Measurements from ENCODE around the gene LRMDA. TPM values are rescaled to one million over a fixed set of nuclear protein-coding genes. Genes with fewer than 3 reads are reported as not detected.

LRMDA gene
- total and polyA plus RNA-seq, 2 of the 4 experiments (the other 2 are of a cell fraction): 0.07 TPM; not detected in 1

DNA sequence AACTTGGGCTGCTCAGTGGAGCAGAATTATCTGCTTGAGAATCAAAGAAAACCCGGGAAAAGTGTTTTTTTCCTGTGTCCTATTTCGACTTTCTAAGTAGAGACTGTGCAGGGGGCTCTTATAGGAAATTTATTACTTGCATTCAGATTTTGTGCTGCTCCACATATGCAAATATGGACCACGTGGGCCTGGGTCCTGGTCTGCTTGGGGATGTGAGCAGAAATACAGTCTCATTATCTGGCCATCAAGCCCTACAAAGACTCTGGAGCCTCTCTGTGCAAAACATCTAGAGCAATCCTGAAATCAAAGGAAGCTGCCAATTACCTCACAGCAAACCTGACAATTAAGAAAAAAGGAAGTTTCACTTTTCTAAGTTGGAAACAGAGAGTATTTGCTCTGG, 216.9 kb downstream of the LRMDA start:
- H3K18ac ChIP-seq (ENCODE audit: low read depth, low read length): no peak overlapping the region
- POLR2A ChIA-PET (ENCODE audit: unreplicated experiment): no interaction called here
- no peak overlapping the region for H2BK20ac ChIP-seq (ENCODE audit: low read depth, low read length)
- no peak overlapping the region for H2BK5ac ChIP-seq (ENCODE audit: low read depth, low read length, poor library complexity, severe bottlenecking)
- no peaks in the 10 kb centered on the region for H3K9me1 ChIP-seq (ENCODE audit: insufficient read depth, low read length)
- H2BK120ac ChIP-seq (ENCODE audit: low read depth, low read length): no peak overlapping the region
- no peaks in the 10 kb centered on the region for H3K79me1 ChIP-seq (ENCODE audit: low read depth in 1 of 2, low read length in 2 of 2)
- H3K14ac ChIP-seq (replicated peaks; ENCODE audit: low read depth, low read length): no peak overlapping the region
- no peak overlapping the region for H3K9ac ChIP-seq (ENCODE audit: low read depth, low read length)
- H4K91ac ChIP-seq (ENCODE audit: insufficient read depth, low read depth, low read length): no peak overlapping the region
- H3K4me1 ChIP-seq (ENCODE audit: control insufficient read depth, insufficient read depth, low read length): no peaks in the 10 kb centered on the region
- H3K4me3 ChIP-seq (ENCODE audit: insufficient read depth, low read depth, low read length): no peak overlapping the region
- CTCF ChIA-PET: interaction anchor here (0.8 kb wide), 1 partner anchor 163 kb away, joined by 4 read pairs; no protein-coding TSS in a partner anchor
- H3K4ac ChIP-seq (ENCODE audit: low read depth, low read length): no peak overlapping the region
- DNase-seq: no peak
- ATAC-seq (ENCODE audit: low read depth): no peak
- intact Hi-C loops (cut with micrococcal nuclease): no loop called here
- no peak overlapping the region for H3K23ac ChIP-seq (ENCODE audit: low read depth, low read length)
- TF ChIP-seq MXI1 (IDR thresholded peaks at IDR 0.05; ENCODE audit: borderline replicate concordance, low read depth, low read length) (no peak), RCOR1 (IDR thresholded peaks at IDR 0.05; ENCODE audit: insufficient replicate concordance, low read length) (no peak), MAZ (IDR thresholded peaks at IDR 0.05; ENCODE audit: borderline replicate concordance, low read depth, low read length) (no peak), RAD21 (IDR thresholded peaks at IDR 0.05; ENCODE audit: low read length) (no peak), FOS (IDR thresholded peaks at IDR 0.05; ENCODE audit: low read depth, low read length) (no peak), NFE2L2 (IDR thresholded peaks at IDR 0.05; ENCODE audit: low read depth, low read length) (no peak), MAFK (IDR thresholded peaks at IDR 0.05; ENCODE audit: low read depth, low read length) (no peak)
- TF ChIP-seq, protein P1, sequence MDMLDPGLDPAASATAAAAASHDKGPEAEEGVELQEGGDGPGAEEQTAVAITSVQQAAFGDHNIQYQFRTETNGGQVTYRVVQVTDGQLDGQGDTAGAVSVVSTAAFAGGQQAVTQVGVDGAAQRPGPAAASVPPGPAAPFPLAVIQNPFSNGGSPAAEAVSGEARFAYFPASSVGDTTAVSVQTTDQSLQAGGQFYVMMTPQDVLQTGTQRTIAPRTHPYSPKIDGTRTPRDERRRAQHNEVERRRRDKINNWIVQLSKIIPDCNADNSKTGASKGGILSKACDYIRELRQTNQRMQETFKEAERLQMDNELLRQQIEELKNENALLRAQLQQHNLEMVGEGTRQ (IDR thresholded peaks at IDR 0.05; ENCODE audit: low read depth, low read length): no peak
- TF ChIP-seq, protein P2, sequence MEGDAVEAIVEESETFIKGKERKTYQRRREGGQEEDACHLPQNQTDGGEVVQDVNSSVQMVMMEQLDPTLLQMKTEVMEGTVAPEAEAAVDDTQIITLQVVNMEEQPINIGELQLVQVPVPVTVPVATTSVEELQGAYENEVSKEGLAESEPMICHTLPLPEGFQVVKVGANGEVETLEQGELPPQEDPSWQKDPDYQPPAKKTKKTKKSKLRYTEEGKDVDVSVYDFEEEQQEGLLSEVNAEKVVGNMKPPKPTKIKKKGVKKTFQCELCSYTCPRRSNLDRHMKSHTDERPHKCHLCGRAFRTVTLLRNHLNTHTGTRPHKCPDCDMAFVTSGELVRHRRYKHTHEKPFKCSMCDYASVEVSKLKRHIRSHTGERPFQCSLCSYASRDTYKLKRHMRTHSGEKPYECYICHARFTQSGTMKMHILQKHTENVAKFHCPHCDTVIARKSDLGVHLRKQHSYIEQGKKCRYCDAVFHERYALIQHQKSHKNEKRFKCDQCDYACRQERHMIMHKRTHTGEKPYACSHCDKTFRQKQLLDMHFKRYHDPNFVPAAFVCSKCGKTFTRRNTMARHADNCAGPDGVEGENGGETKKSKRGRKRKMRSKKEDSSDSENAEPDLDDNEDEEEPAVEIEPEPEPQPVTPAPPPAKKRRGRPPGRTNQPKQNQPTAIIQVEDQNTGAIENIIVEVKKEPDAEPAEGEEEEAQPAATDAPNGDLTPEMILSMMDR (conservative IDR thresholded peaks at IDR 0.05; ENCODE audit: low read depth, low read length): no peak
- H3K27me3 ChIP-seq (ENCODE audit: control insufficient read depth, insufficient read depth, low read length): peaks cover 2% of the 10 kb centered on the region; the same call in 1 of the 2 replicates
- H3K9me3 ChIP-seq (ENCODE audit: control insufficient read depth, insufficient read depth, low read length): no peaks in the 10 kb centered on the region
- no peak overlapping the region for H2AK9ac ChIP-seq (replicated peaks; ENCODE audit: low read depth, low read length, poor library complexity)
- BruUV-seq (replicated peaks): no TSS peak
- no CpG with 5 or more reads among the region's 3 CpGs for WGBS, 2 experiments (ENCODE audit: extremely low coverage in 2 of 2, insufficient read length in 1 of 2)
- no peak overlapping the region for H3K4me2 ChIP-seq (ENCODE audit: low read depth, low read length)
- no peak overlapping the region for H2BK15ac ChIP-seq (ENCODE audit: low read depth, low read length)
- H4K20me1 ChIP-seq (ENCODE audit: insufficient read depth, low read length): no peaks in the 10 kb centered on the region
- in situ Hi-C loops (cut with MboI; ENCODE audit: low sequenced_read_pairs): no loop called here
- no peak overlapping the region for H2AK5ac ChIP-seq (ENCODE audit: low read depth, low read length)
- H4K5ac ChIP-seq (ENCODE audit: low read depth, low read length): no peak overlapping the region
- H2AFZ ChIP-seq (replicated peaks; ENCODE audit: low read length, poor library complexity): no peak overlapping the region
- dilution Hi-C loops (cut with HindIII; ENCODE audit: low sequenced_read_pairs, unreplicated experiment): no loop called here
- no peak overlapping the region for H3K56ac ChIP-seq (ENCODE audit: extremely low read depth, insufficient read depth, low read length)
- no peak overlapping the region for H3K27ac ChIP-seq (ENCODE audit: insufficient read depth, low read length)
- H3K36me3 ChIP-seq (ENCODE audit: control insufficient read depth, insufficient read depth, low read length): no peaks in the 10 kb centered on the region
- no peak overlapping the region for H4K8ac ChIP-seq (ENCODE audit: low read depth in 2 of 2, low read length in 2 of 2)

Data from IMR-90 (cell line).